Naive thymus-derived CD4-positive, alpha-beta T cell (primary cell): ENCODE data around the gene GIPC3. TPM values are rescaled to one million over a fixed set of nuclear protein-coding genes. Genes with fewer than 3 reads are reported as not detected.

Experiments
- ATAC-seq: fragments of 150-1000 bp; cut with Tn5 transposase; 2 replicates; pipeline ENCODE4 v1.10.0; 2021; ENCODE audit warnings: mild to moderate bottlenecking, moderate library complexity
- CTCF ChIA-PET: fragments of 350-600 bp; sonication (Branson Sonifier 250); formaldehyde crosslinking; loops from one replicate; lab custom pipeline; 2021; ENCODE audit warnings: antibody characterized with exemption; lab: Charles Lee
- POLR2A ChIA-PET: fragments of 350-600 bp; sonication (Branson Sonifier 250); formaldehyde crosslinking; loops from one replicate; lab custom pipeline; 2021; ENCODE audit warnings: antibody characterized with exemption, inconsistent platforms; lab: Charles Lee
- DNase-seq, 9 donors: peaks; one replicate each; pipeline versions ENCODE4 v3.0.0 to v3.0.0-alpha.2; 2020 to 2022; ENCODE audit warnings: mixed read lengths in 1 of 9
- H3K27ac ChIP-seq: one replicate; pipeline ENCODE4 v1.7.0; 2013; ENCODE audit warnings: mild to moderate bottlenecking, low read depth, low read length, moderate library complexity
- H3K27me3 ChIP-seq, 2 donors: one replicate each; pipeline ENCODE4 v1.7.0; 2013; ENCODE audit warnings: low read length in 2 of 2, mild to moderate bottlenecking in 2 of 2, moderate library complexity in 2 of 2; ENCODE audit not compliant: control insufficient read depth in 2 of 2, insufficient read depth in 2 of 2
- H3K36me3 ChIP-seq, 3 experiments: 1 replicate in 2 of 3; 2 replicates in 1 of 3; pipeline ENCODE4 v1.7.0; 2013; ENCODE audit warnings: low read length in 3 of 3, mild to moderate bottlenecking in 3 of 3, moderate library complexity in 1 of 3; ENCODE audit not compliant: insufficient read depth in 3 of 3, control insufficient read depth in 2 of 3
- H3K4me1 ChIP-seq, 2 donors: one replicate each; pipeline ENCODE4 v1.7.0; 2013; ENCODE audit warnings: low read length in 2 of 2, mild to moderate bottlenecking in 2 of 2, moderate library complexity in 1 of 2; ENCODE audit not compliant: control insufficient read depth in 2 of 2, insufficient read depth in 2 of 2
- H3K4me3 ChIP-seq: 2 replicates; pipeline ENCODE4 v1.7.0; 2013; ENCODE audit warnings: mild to moderate bottlenecking, low read length
- H3K9me3 ChIP-seq, 3 experiments: 1 replicate in 2 of 3; 2 replicates in 1 of 3; pipeline ENCODE4 v1.7.0; 2013; ENCODE audit warnings: low read length in 3 of 3; ENCODE audit not compliant: control insufficient read depth in 2 of 3
- H3K27ac Mint-ChIP-seq, 9 donors: one replicate each; pipeline ENCODE4 v1.8.0; 2020 to 2022; ENCODE audit warnings: mixed read lengths in 9 of 9, mild to moderate bottlenecking in 8 of 9, moderate library complexity in 5 of 9, inconsistent platforms in 2 of 9
- H3K27me3 Mint-ChIP-seq, 5 donors: one replicate each; pipeline ENCODE4 v1.8.0; 2021 to 2022; ENCODE audit warnings: mixed read lengths in 5 of 5, mild to moderate bottlenecking in 1 of 5
- H3K36me3 Mint-ChIP-seq, 5 donors: one replicate each; pipeline ENCODE4 v1.8.0; 2020 to 2022; ENCODE audit warnings: mixed read lengths in 5 of 5, mild to moderate bottlenecking in 3 of 5, inconsistent platforms in 1 of 5
- H3K4me1 Mint-ChIP-seq, 7 donors: one replicate each; pipeline ENCODE4 v1.8.0; 2020 to 2022; ENCODE audit warnings: mixed read lengths in 7 of 7, mild to moderate bottlenecking in 3 of 7, inconsistent platforms in 1 of 7
- H3K4me3 Mint-ChIP-seq, 10 donors: one replicate each; pipeline ENCODE4 v1.8.0; 2020 to 2022; ENCODE audit warnings: mild to moderate bottlenecking in 10 of 10, mixed read lengths in 10 of 10, moderate library complexity in 6 of 10, inconsistent platforms in 2 of 10
- H3K9me3 Mint-ChIP-seq, 11 donors: one replicate each; pipeline ENCODE4 v1.8.0; 2020 to 2022; ENCODE audit warnings: mixed read lengths in 11 of 11, mild to moderate bottlenecking in 4 of 11, inconsistent platforms in 1 of 11, moderate library complexity in 1 of 11
- intact Hi-C, 2 donors: fragments of 100-400 bp; cut with micrococcal nuclease; formaldehyde crosslinking; loops; one replicate each; pipeline ENCODE4 v1.15.1; 2023
- polyA plus RNA-seq, 2 donors: library from polyadenylated mRNA; unstranded; fragments of 300-500 nt; fragmentation: Illumina TruSeq; gene quantifications; one replicate each; pipeline ENCODE4 v1.2.3, GENCODE V29; 2021
- total RNA-seq, 6 experiments: library from RNA in 5 of 6; stranded (reverse) in 5 of 6; gene quantifications; 1 replicate in 5 of 6; 2 replicates in 1 of 6; pipeline ENCODE4 v1.2.3 and lab custom pipeline; 2021 to 2026

The GIPC3 gene
- total and polyA plus RNA-seq, 7 experiments from 2014 or later: 0.85 to 3.3 (median 2.0) TPM

DNA sequence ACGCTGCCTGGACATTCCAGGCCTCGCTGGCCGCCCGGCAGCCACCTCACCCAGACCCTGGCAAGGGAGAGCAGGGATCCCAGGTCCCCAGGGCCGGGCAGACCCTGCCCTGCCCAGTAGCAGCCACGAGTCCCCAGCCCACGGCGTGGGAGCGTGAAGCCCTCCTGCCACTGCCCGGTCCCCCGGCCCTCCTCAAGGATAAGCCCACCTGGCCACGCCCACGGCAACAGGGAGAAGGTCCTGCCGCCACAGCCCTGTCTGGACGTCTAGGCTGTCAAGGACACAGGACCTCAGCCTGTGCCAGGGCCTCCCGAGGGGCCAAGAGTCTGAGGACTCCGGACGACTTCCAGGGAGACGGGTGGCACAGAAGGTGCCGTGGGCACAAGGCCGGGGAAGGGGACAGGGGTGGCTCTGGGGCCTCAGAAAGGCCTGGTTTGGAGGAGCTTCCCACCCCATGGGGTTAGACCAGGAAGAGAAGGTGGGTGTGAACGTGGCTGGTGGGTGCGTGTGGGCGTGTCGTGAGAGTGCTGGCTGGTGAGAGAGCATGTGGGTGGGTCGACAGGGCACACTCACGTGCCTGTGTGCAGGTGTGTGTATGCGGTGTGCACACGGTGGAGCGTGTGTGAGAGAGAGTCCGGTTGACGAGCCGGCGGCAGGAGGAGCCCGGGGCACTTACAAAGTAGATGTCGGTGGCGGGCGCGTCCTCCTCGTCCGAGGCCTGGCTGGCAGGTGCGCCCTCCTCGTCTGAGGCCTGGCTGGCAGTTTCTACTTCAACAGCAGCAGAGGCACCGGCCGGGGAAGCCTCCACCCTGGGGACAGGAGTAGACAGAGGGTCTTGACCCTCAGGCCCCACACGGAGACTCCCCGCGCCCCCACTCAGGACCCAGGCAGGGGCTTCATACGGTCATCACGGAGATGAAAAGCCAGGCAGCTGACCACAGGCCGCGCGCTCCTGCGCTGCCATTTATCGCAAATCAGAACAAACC lies 53.2 kb downstream of the GIPC3 start:
- Mint-ChIP-seq H3K4me3 (no peak overlapping the region), H3K36me3 (peaks cover 0 to 14% (median 1%) of the 10 kb centered on the region in 5 donors), H3K27ac (no peak overlapping the region), H3K9me3 (no peaks in the 10 kb centered on the region), H3K27me3 (no peaks in the 10 kb centered on the region), H3K4me1 (no peaks in the 10 kb centered on the region)
- DNase-seq (no peak), ATAC-seq (no peak)
- intact Hi-C loops: no loop called here
- Histone ChIP-seq H3K36me3 (peaks cover 0 to 55% (median 0%) of the 10 kb centered on the region in 3 experiments), H3K27ac (no peak overlapping the region), H3K27me3 (no peaks in the 10 kb centered on the region), H3K4me1 (no peaks in the 10 kb centered on the region), H3K4me3 (no peak overlapping the region), H3K9me3 (no peaks in the 10 kb centered on the region)
- POLR2A ChIA-PET: no interaction called here
- CTCF ChIA-PET: no interaction called here

DNA sequence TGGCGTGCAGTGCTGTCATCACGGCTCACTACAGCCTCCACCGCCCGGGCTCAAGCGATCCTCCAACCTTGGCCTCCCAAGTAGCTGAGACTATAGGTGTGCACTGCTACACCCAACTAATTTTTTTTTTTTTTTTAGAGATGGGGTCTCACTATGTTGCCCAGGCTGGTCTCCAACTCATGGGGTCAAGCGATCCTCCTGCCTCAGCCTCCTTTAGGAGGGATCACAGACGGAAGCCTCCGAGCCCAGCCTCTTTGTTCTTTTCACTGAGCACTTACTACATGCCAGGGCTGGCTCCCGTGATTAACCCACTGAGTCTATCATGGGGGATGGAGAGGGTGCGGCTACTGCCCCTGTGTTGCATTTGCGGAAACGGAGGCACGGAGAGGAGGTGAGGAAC lies 54.2 kb downstream of the GIPC3 start:
- Mint-ChIP-seq H3K9me3 (no peaks in the 10 kb centered on the region), H3K36me3 (peaks cover 0 to 14% (median 1%) of the 10 kb centered on the region in 5 donors), H3K27ac (peak overlapping the region in 1 of 9 donors; percentile 28), H3K4me3 (no peak overlapping the region), H3K27me3 (no peaks in the 10 kb centered on the region), H3K4me1 (no peaks in the 10 kb centered on the region)
- POLR2A ChIA-PET: no interaction called here
- no peaks in the 10 kb centered on the region for H3K27me3 ChIP-seq
- H3K4me1 ChIP-seq: no peaks in the 10 kb centered on the region
- CTCF ChIA-PET: no interaction called here
- peaks cover 0 to 61% (median 0%) of the 10 kb centered on the region in 3 experiments for H3K36me3 ChIP-seq
- no peak overlapping the region for H3K4me3 ChIP-seq
- ATAC-seq (no peak), DNase-seq (no peak)
- intact Hi-C loops: no loop called here
- H3K27ac ChIP-seq: no peak overlapping the region
- H3K9me3 ChIP-seq: no peaks in the 10 kb centered on the region

DNA sequence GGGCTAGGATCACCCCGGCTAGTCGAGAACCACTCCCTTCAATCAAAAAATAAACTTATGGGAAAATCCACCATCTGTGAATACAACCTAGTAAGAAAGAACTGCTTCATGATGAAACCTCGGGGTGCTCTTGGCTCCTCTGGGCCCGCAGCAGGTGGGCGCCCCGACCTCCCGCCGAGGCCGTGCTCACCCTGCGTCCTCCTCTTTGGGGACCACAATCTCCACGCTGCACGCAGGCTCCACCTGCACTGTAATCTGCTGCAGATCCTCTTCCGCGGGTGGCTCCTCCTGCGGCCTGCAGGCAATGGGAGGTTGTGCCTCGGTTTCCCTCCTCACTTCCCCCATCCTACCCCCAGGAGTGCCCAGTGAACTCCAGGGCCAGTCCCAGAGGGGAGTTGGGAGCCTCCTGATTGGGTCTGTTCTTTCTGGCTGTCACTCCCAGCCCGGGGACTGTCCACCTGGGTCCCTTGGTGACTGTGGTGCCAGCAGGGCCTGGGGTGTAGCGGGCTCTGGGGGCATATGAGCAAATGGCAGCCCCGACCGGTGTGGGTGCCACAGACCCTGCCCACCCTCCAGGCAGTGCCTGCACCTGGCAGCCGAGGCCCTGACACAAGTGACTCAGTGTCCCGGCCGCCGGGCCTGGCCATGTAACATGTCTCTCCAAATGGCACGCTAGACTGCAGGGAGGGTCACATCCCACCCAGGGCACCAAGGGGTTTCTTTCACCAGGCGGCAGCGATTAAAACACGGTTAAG lies 56.4 kb downstream of the GIPC3 start:
- Mint-ChIP-seq H3K9me3 (no peaks in the 10 kb centered on the region), H3K27me3 (no peaks in the 10 kb centered on the region), H3K4me1 (peaks cover 0 to 1% (median 0%) of the 10 kb centered on the region in 7 donors), H3K36me3 (peaks cover 0 to 14% (median 1%) of the 10 kb centered on the region in 5 donors), H3K4me3 (no peak overlapping the region), H3K27ac (no peak overlapping the region)
- H3K36me3 ChIP-seq: peaks cover 0 to 79% (median 0%) of the 10 kb centered on the region in 3 experiments
- CTCF ChIA-PET: no interaction called here
- no peaks in the 10 kb centered on the region for H3K4me1 ChIP-seq
- no peak for ATAC-seq
- DNase-seq: no peak
- H3K27ac ChIP-seq: no peak overlapping the region
- intact Hi-C loops: no loop called here
- H3K9me3 ChIP-seq: no peaks in the 10 kb centered on the region
- POLR2A ChIA-PET: no interaction called here
- H3K4me3 ChIP-seq: no peak overlapping the region
- H3K27me3 ChIP-seq: no peaks in the 10 kb centered on the region

DNA sequence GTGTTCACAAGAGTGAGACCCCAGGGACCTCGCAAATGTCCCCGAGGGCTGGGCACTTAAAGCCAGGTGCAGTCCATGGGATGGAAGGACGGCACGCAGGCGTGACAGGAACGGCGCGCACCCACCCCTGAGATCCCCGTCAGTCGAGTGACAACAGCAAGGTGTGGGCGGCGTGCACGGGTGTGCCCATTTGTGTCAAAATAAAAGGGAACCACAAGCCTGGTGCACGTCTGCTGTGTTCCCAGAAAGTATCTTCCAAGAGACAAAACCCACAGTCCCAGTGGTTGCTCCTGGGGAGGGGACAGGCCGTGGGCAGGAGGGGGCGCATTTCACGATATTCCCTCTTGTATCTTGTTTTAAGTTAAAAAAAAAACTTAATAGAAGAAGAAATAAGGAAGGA lies 57.0 kb downstream of the GIPC3 start:
- Histone ChIP-seq H3K27me3 (no peaks in the 10 kb centered on the region), H3K9me3 (no peaks in the 10 kb centered on the region), H3K36me3 (peaks cover 0 to 79% (median 0%) of the 10 kb centered on the region in 3 experiments), H3K4me1 (no peaks in the 10 kb centered on the region), H3K4me3 (no peak overlapping the region), H3K27ac (no peak overlapping the region)
- Mint-ChIP-seq H3K27ac (no peak overlapping the region), H3K4me1 (peaks cover 0 to 2% (median 0%) of the 10 kb centered on the region in 7 donors), H3K4me3 (no peak overlapping the region), H3K36me3 (peaks cover 0 to 14% (median 1%) of the 10 kb centered on the region in 5 donors), H3K9me3 (no peaks in the 10 kb centered on the region), H3K27me3 (no peaks in the 10 kb centered on the region)
- intact Hi-C loops: no loop called here
- CTCF ChIA-PET: no interaction called here
- ATAC-seq (no peak), DNase-seq (no peak)
- POLR2A ChIA-PET: no interaction called here

Other genes starting within 250 kb of the GIPC3 start
- gene NFIC, start 218.9 kb upstream of the GIPC3 start, total RNA-seq: 10 to 100 TPM; 15.0 to 35.2 (median 33.1) TPM
- gene NFIC, start 218.9 kb upstream of the GIPC3 start, polyA plus RNA-seq: 10 to 100 TPM; 12.2 to 24.6 TPM
- 1 to 10 TPM in 1 of 5 experiments, under 1 TPM in 1, not detected in 3; 0.82 to 1.8 TPM for gene SMIM24, start 105.0 kb upstream of the GIPC3 start, total RNA-seq
- gene SMIM24, start 105.0 kb upstream of the GIPC3 start, polyA plus RNA-seq: not detected
- not detected for gene SMIM44, start 102.0 kb upstream of the GIPC3 start, total RNA-seq
- not detected for gene SMIM44, start 102.0 kb upstream of the GIPC3 start, polyA plus RNA-seq
- gene DOHH, start 84.8 kb upstream of the GIPC3 start, total RNA-seq: 10 to 100 TPM in 1 of 5 experiments, 1 to 10 TPM in 4; 4.4 to 16.4 (median 8.0) TPM
- gene DOHH, start 84.8 kb upstream of the GIPC3 start, polyA plus RNA-seq: 10 to 100 TPM in 1 of 2 donors, 1 to 10 TPM in 1; 4.6 to 15.0 TPM
- gene FZR1, start 79.2 kb upstream of the GIPC3 start, total RNA-seq: 10 to 100 TPM; 60.7 to 90.7 (median 71.3) TPM
- gene FZR1, start 79.2 kb upstream of the GIPC3 start, polyA plus RNA-seq: 10 to 100 TPM in 1 of 2 donors, 1 to 10 TPM in 1; 7.8 to 15.1 TPM
- 10 to 100 TPM in 3 of 5 experiments, 1 to 10 TPM in 2; 5.6 to 11.5 (median 10.6) TPM for gene TEKTIP1, start 46.3 kb upstream of the GIPC3 start, total RNA-seq
- not detected for gene TEKTIP1, start 46.3 kb upstream of the GIPC3 start, polyA plus RNA-seq
- 100 to 1,000 TPM in 3 of 5 experiments, 10 to 100 TPM in 2; 95.2 to 153 (median 101) TPM for gene MFSD12, start 27.9 kb upstream of the GIPC3 start, total RNA-seq
- 10 to 100 TPM; 41.2 to 74.0 TPM for gene MFSD12, start 27.9 kb upstream of the GIPC3 start, polyA plus RNA-seq
- gene HMG20B, start 12.5 kb upstream of the GIPC3 start, total RNA-seq: 10 to 100 TPM; 37.9 to 63.7 (median 53.0) TPM
- gene HMG20B, start 12.5 kb upstream of the GIPC3 start, polyA plus RNA-seq: 10 to 100 TPM; 50.6 to 65.6 TPM
- 1 to 10 TPM in 4 of 5 experiments, under 1 TPM in 1; 0.73 to 5.9 (median 4.1) TPM for gene TBXA2R, start 21.4 kb downstream of the GIPC3 start, total RNA-seq
- gene TBXA2R, start 21.4 kb downstream of the GIPC3 start, polyA plus RNA-seq: 1 to 10 TPM; 6.4 to 9.0 TPM
- 10 to 100 TPM; 35.4 to 46.7 (median 37.1) TPM for gene CACTIN, start 41.3 kb downstream of the GIPC3 start, total RNA-seq
- 10 to 100 TPM in 1 of 2 donors, 1 to 10 TPM in 1; 9.5 to 22.2 TPM for gene CACTIN, start 41.3 kb downstream of the GIPC3 start, polyA plus RNA-seq
- gene PIP5K1C, start 115.0 kb downstream of the GIPC3 start, total RNA-seq: 10 to 100 TPM; 21.5 to 32.4 (median 30.7) TPM
- 10 to 100 TPM in 1 of 2 donors, 1 to 10 TPM in 1; 6.8 to 17.8 TPM for gene PIP5K1C, start 115.0 kb downstream of the GIPC3 start, polyA plus RNA-seq
- gene TJP3, start 122.9 kb downstream of the GIPC3 start, total RNA-seq: 10 to 100 TPM in 4 of 5 experiments, 1 to 10 TPM in 1; 1.2 to 20.1 (median 16.8) TPM
- 10 to 100 TPM; 14.0 to 16.1 TPM for gene TJP3, start 122.9 kb downstream of the GIPC3 start, polyA plus RNA-seq
- gene APBA3, start 176.2 kb downstream of the GIPC3 start, total RNA-seq: 10 to 100 TPM; 55.1 to 77.3 (median 67.1) TPM
- 10 to 100 TPM; 30.7 to 33.6 TPM for gene APBA3, start 176.2 kb downstream of the GIPC3 start, polyA plus RNA-seq
- gene MRPL54, start 177.2 kb downstream of the GIPC3 start, total RNA-seq: 10 to 100 TPM; 34.0 to 95.2 (median 58.8) TPM
- 100 to 1,000 TPM; 143 to 154 TPM for gene MRPL54, start 177.2 kb downstream of the GIPC3 start, polyA plus RNA-seq
- gene RAX2, start 186.8 kb downstream of the GIPC3 start, total RNA-seq: not detected
- gene RAX2, start 186.8 kb downstream of the GIPC3 start, polyA plus RNA-seq: not detected
- 10 to 100 TPM in 3 of 5 experiments, 1 to 10 TPM in 2; 1.6 to 32.6 (median 14.3) TPM for gene MATK, start 200.9 kb downstream of the GIPC3 start, total RNA-seq
- gene MATK, start 200.9 kb downstream of the GIPC3 start, polyA plus RNA-seq: 10 to 100 TPM in 1 of 2 donors, 1 to 10 TPM in 1; 8.4 to 13.0 TPM